LoVo (cell line): ENCODE data around the gene LCE2B.
"Not testable (repeated sequence)": the region's sequence is repeated elsewhere in the genome, so short reads cannot be mapped to it uniquely, and the experiment has no call there.

ENCODE experiments used
- DNase-seq: peaks from one replicate; pipeline ENCODE4 v3.0.0-alpha.2; 2016; ENCODE audit warnings: low spot score

LCE2B gene

GRCh38 chr1:152685823-152686222 lies at the start of gene LCE2B:
Gene LCE2B (plus strand): TSS chr1:152686123. CDS start chr1:152686844, 721 bp downstream.
- not testable (repeated sequence) for DNase-seq

- no peak for DNase-seq
Measured at GRCh38 chr1:152640351-152640750, 45.6 kb upstream of the LCE2B start.

GRCh38 chr1:152643945-152644344 lies 42.0 kb upstream of the LCE2B start:
- DNase-seq, result no peak

- no peak for DNase-seq
Measured at GRCh38 chr1:152645146-152645545, 40.8 kb upstream of the LCE2B start.

GRCh38 chr1:152646656-152647055 lies 39.3 kb upstream of the LCE2B start:
- DNase-seq, result no peak

- DNase-seq, result peak; percentile 43
Measured at GRCh38 chr1:152654110-152654509, 31.8 kb upstream of the LCE2B start.

- no peak for DNase-seq
Measured at GRCh38 chr1:152656459-152656858, 29.5 kb upstream of the LCE2B start.

- DNase-seq, result no peak
Measured at GRCh38 chr1:152657677-152658076, 28.2 kb upstream of the LCE2B start.

GRCh38 chr1:152658649-152659048 lies 27.3 kb upstream of the LCE2B start:
- DNase-seq, result no peak

GRCh38 chr1:152663098-152663497 lies 22.8 kb upstream of the LCE2B start, which contains the start of gene LCE2D:
Gene LCE2D (plus strand): TSS chr1:152663380. CDS start chr1:152664106, 726 bp downstream.
- no peak for DNase-seq

- not testable (repeated sequence) for DNase-seq
Measured at GRCh38 chr1:152666171-152666570, 19.8 kb upstream of the LCE2B start.

- no peak for DNase-seq
Measured at GRCh38 chr1:152667648-152668047, 18.3 kb upstream of the LCE2B start.

- DNase-seq, result no peak
Measured at GRCh38 chr1:152673016-152673415, 12.9 kb upstream of the LCE2B start.

GRCh38 chr1:152674983-152675382 lies 10.9 kb upstream of the LCE2B start, which contains the start of gene LCE2C:
Gene LCE2C (plus strand): TSS chr1:152675279. CDS start chr1:152676016, 737 bp downstream.
- not testable (repeated sequence) for DNase-seq

GRCh38 chr1:152679459-152679858 lies 6.5 kb upstream of the LCE2B start:
- DNase-seq, result no peak

- no peak for DNase-seq
Measured at GRCh38 chr1:152681616-152682015, 4.3 kb upstream of the LCE2B start.

- no peak for DNase-seq
Measured at GRCh38 chr1:152683846-152684245, 2.1 kb upstream of the LCE2B start.

- DNase-seq, result no peak
Measured at GRCh38 chr1:152697701-152698600, 12.0 kb downstream of the LCE2B start, which contains the start of gene LCE2A. Gene LCE2A (plus strand): TSS chr1:152698345. CDS start chr1:152698902, 557 bp downstream.

GRCh38 chr1:152699746-152700145 lies 13.8 kb downstream of the LCE2B start:
- DNase-seq, result no peak

- DNase-seq, result no peak
Measured at GRCh38 chr1:152707860-152708259, 21.9 kb downstream of the LCE2B start, which contains the start of gene LCE4A. Gene LCE4A (plus strand): TSS chr1:152708160. CDS start chr1:152709076, 916 bp downstream.

- no peak for DNase-seq
Measured at GRCh38 chr1:152718238-152718637, 32.3 kb downstream of the LCE2B start.

- no peak for DNase-seq
Measured at GRCh38 chr1:152725261-152725660, 39.3 kb downstream of the LCE2B start.

GRCh38 chr1:152728986-152729385 lies 43.1 kb downstream of the LCE2B start:
- DNase-seq, result no peak
